ENCODE data around the gene CMIP. TPM values are rescaled to one million over a fixed set of nuclear protein-coding genes. Genes with fewer than 3 reads are reported as not detected.

Gene CMIP
- total RNA-seq, 3 donors from 2014 or later: 14.9 to 23.9 (median 17.6) TPM

DNA sequence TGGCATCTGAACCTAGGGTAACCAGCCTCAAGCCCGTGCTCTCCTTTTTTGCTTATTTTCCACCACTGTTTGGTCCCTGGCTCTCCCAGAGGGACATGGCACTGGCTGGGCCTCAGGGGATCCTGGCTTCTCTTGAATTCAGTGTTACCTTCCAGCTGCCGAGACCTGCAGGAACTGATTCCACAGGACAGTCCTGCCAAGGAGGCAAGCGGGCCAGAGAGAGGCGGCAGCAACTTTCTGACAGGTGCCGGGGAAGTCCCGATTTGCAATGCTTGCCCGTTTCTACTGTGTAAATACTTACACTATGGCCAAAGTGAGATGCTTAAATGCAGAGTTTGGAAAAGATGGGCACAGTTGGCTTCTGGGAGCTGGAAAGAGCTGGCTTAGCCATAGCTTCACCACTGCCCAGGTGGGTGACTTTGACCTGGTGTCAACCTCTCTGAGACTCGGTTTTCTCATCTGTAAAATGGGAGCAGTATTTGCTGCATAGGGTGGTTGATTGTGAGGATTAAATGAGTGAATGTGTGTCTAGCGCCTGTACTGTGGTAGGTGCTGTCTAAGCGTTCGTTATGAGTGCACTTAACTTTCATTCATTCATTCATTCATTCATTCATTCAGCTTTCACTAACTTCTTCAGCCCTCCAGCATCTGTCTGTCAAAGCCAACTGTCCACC lies 124.9 kb downstream of the CMIP start:
- H3K27ac ChIP-seq: peak overlapping the region; percentile 59 to 80
- H3K36me3 ChIP-seq: no peaks in the 10 kb centered on the region
- no peaks in the 10 kb centered on the region for H3K27me3 ChIP-seq
- H3K4me1 ChIP-seq: peaks cover 0 to 22% of the 10 kb centered on the region in 2 donors
- no peak for TF ChIP-seq POLR2AphosphoS5 (IDR thresholded peaks at IDR 0.05)
- no peak for TF ChIP-seq CTCF (IDR thresholded peaks at IDR 0.05)
- TF ChIP-seq POLR2A (IDR thresholded peaks at IDR 0.05): no peak
- no peaks in the 10 kb centered on the region for H3K9me3 ChIP-seq
- H3K4me3 ChIP-seq: no peak overlapping the region
- intact Hi-C loops (cut with DNase I; ENCODE audit: low total_unique reads): no loop called here
- DNase-seq (ENCODE audit: low spot score in 2 of 2): peak; percentile 65 to 69

- H3K9me3 ChIP-seq: no peaks in the 10 kb centered on the region
- H3K27ac ChIP-seq: peak overlapping the region; percentile 59 to 80
- H3K36me3 ChIP-seq: no peaks in the 10 kb centered on the region
- H3K27me3 ChIP-seq: no peaks in the 10 kb centered on the region
- H3K4me3 ChIP-seq: no peak overlapping the region
- intact Hi-C loops (cut with DNase I; ENCODE audit: low total_unique reads): no loop called here
- H3K4me1 ChIP-seq: peaks cover 0 to 20% of the 10 kb centered on the region in 2 donors
- DNase-seq (ENCODE audit: low spot score in 2 of 2): peak in 1 of 2 donors; percentile 58
- TF ChIP-seq POLR2AphosphoS5 (IDR thresholded peaks at IDR 0.05) (no peak), POLR2A (IDR thresholded peaks at IDR 0.05) (no peak), CTCF (IDR thresholded peaks at IDR 0.05) (no peak)
Measured at GRCh38 chr16:81570151-81570846, 125.7 kb downstream of the CMIP start.

GRCh38 chr16:81571175-81571574 lies 126.6 kb downstream of the CMIP start:
- H3K9me3 ChIP-seq: no peaks in the 10 kb centered on the region
- H3K36me3 ChIP-seq: no peaks in the 10 kb centered on the region
- H3K27ac ChIP-seq: no peak overlapping the region
- intact Hi-C loops (cut with DNase I; ENCODE audit: low total_unique reads): no loop called here
- no peak for DNase-seq (ENCODE audit: low spot score in 2 of 2)
- no peak for TF ChIP-seq POLR2AphosphoS5 (IDR thresholded peaks at IDR 0.05)
- no peak for TF ChIP-seq CTCF (IDR thresholded peaks at IDR 0.05)
- TF ChIP-seq POLR2A (IDR thresholded peaks at IDR 0.05): no peak
- peaks cover 0 to 20% of the 10 kb centered on the region in 2 donors for H3K4me1 ChIP-seq
- H3K4me3 ChIP-seq: no peak overlapping the region
- H3K27me3 ChIP-seq: no peaks in the 10 kb centered on the region

DNA sequence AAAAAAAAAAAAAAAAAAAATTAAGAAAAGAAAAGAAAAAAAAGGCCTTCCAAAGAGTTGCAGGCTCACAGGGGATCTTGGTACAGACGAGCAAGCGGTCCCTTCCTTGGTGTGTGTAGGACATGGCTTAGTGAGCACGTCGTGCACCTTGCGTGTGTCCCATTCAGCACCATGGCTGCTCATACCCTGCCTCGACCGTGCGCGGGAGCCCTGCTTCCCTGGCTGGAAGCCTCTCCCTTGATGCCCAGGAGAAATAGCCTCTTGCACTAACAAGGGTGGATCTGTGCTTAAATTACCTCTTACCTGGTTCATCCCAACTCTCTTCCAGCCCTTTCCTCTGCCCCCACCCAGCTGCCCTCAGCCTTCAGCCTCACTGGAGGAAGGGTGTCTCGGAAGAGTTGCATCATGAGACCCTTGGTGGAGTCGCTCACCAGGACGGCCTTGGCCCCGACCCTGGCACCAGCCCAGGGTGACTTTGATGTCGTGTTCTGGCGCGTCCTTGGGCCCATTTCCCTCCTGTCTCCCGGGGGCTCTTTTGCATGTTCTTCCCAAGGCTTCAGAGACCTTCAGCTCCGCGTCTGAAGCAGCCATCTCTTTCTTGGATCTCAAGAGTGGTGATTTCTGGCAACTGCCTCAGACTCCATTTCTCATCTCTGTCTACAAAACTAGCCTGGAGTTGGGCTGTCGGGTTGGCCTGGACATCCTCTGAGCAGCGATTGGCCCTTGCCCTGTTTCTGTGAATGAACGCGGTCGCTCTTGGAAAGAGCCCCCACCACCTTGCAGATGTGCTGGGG lies 127.2 kb downstream of the CMIP start:
- TF ChIP-seq POLR2AphosphoS5 (IDR thresholded peaks at IDR 0.05) (no peak), CTCF (IDR thresholded peaks at IDR 0.05) (no peak), POLR2A (IDR thresholded peaks at IDR 0.05) (no peak)

More for the DNA sequence above, 127.2 kb downstream of the CMIP start:
- Histone ChIP-seq H3K4me3 (no peak overlapping the region), H3K27ac (no peak overlapping the region), H3K36me3 (no peaks in the 10 kb centered on the region), H3K9me3 (no peaks in the 10 kb centered on the region), H3K27me3 (no peaks in the 10 kb centered on the region), H3K4me1 (peaks cover 0 to 20% of the 10 kb centered on the region in 2 donors)
- DNase-seq (ENCODE audit: low spot score in 2 of 2): no peak
- intact Hi-C loops (cut with DNase I; ENCODE audit: low total_unique reads): no loop called here
